ENCODE measurements around the gene KCNAB1. TPM values are rescaled to one million over a fixed set of nuclear protein-coding genes. Genes with fewer than 3 reads are reported as not detected.

Gene KCNAB1
- polyA plus RNA-seq, 1 experiment, result 0.07 TPM

- peak; percentile 32 for DNase-seq (ENCODE audit: low read depth, low spot score)
- ChIA-PET POLR2A (interaction anchor here (0.7 kb wide), 1 partner anchor 1425 kb away, joined by 3 read pairs; no protein-coding TSS in a partner anchor), CTCF (no interaction called here)
- H3K27ac ChIP-seq (ENCODE audit: low read depth, low read length), result peak overlapping the region; percentile 55
- no peak overlapping the region for H3K4me3 ChIP-seq (ENCODE audit: low read depth, low read length)
- no peaks in the 10 kb centered on the region for H3K27me3 ChIP-seq (ENCODE audit: control insufficient read depth, insufficient read depth, low read length)
- no peaks in the 10 kb centered on the region for H3K9me3 ChIP-seq (ENCODE audit: control insufficient read depth, insufficient read depth, low read length)
- TF ChIP-seq, protein P1, sequence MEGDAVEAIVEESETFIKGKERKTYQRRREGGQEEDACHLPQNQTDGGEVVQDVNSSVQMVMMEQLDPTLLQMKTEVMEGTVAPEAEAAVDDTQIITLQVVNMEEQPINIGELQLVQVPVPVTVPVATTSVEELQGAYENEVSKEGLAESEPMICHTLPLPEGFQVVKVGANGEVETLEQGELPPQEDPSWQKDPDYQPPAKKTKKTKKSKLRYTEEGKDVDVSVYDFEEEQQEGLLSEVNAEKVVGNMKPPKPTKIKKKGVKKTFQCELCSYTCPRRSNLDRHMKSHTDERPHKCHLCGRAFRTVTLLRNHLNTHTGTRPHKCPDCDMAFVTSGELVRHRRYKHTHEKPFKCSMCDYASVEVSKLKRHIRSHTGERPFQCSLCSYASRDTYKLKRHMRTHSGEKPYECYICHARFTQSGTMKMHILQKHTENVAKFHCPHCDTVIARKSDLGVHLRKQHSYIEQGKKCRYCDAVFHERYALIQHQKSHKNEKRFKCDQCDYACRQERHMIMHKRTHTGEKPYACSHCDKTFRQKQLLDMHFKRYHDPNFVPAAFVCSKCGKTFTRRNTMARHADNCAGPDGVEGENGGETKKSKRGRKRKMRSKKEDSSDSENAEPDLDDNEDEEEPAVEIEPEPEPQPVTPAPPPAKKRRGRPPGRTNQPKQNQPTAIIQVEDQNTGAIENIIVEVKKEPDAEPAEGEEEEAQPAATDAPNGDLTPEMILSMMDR (IDR thresholded peaks at IDR 0.05; ENCODE audit: low read depth, low read length), result no peak
These were observed 87.7 kb downstream of the KCNAB1 start for GRCh38 chr3:156207802-156208685.

- TF ChIP-seq, protein P1 (IDR thresholded peaks at IDR 0.05; ENCODE audit: low read depth, low read length), result no peak
- CTCF ChIA-PET, result no interaction called here
- Histone ChIP-seq H3K9me3 (ENCODE audit: control insufficient read depth, insufficient read depth, low read length) (no peaks in the 10 kb centered on the region), H3K4me3 (ENCODE audit: low read depth, low read length) (no peak overlapping the region), H3K27ac (ENCODE audit: low read depth, low read length) (no peak overlapping the region), H3K27me3 (ENCODE audit: control insufficient read depth, insufficient read depth, low read length) (no peaks in the 10 kb centered on the region)
- DNase-seq (ENCODE audit: low read depth, low spot score), result no peak
- POLR2A ChIA-PET, result no interaction called here
These were observed 89.4 kb downstream of the KCNAB1 start for GRCh38 chr3:156209631-156210335.

- no peak for DNase-seq (ENCODE audit: low read depth, low spot score)
- no peaks in the 10 kb centered on the region for H3K27me3 ChIP-seq (ENCODE audit: control insufficient read depth, insufficient read depth, low read length)
- POLR2A ChIA-PET, result no interaction called here
- H3K9me3 ChIP-seq (ENCODE audit: control insufficient read depth, insufficient read depth, low read length), result no peaks in the 10 kb centered on the region
- TF ChIP-seq, protein P1 (IDR thresholded peaks at IDR 0.05; ENCODE audit: low read depth, low read length), result no peak
- no peak overlapping the region for H3K4me3 ChIP-seq (ENCODE audit: low read depth, low read length)
- no peak overlapping the region for H3K27ac ChIP-seq (ENCODE audit: low read depth, low read length)
- CTCF ChIA-PET, result no interaction called here
These were observed 91.2 kb downstream of the KCNAB1 start for GRCh38 chr3:156211583-156211982.

- ChIA-PET POLR2A (no interaction called here), CTCF (interaction anchor here (0.8 kb wide), 1 partner anchor 295 kb away, joined by 3 read pairs; no protein-coding TSS in a partner anchor)
- H3K4me3 ChIP-seq (ENCODE audit: low read depth, low read length), result no peak overlapping the region
- H3K9me3 ChIP-seq (ENCODE audit: control insufficient read depth, insufficient read depth, low read length), result no peaks in the 10 kb centered on the region
- H3K27me3 ChIP-seq (ENCODE audit: control insufficient read depth, insufficient read depth, low read length), result no peaks in the 10 kb centered on the region
- TF ChIP-seq, protein P1 (IDR thresholded peaks at IDR 0.05; ENCODE audit: low read depth, low read length), result no peak
- no peak for DNase-seq (ENCODE audit: low read depth, low spot score)
- no peak overlapping the region for H3K27ac ChIP-seq (ENCODE audit: low read depth, low read length)
These were observed 94.3 kb downstream of the KCNAB1 start for GRCh38 chr3:156214676-156215075.

DNA sequence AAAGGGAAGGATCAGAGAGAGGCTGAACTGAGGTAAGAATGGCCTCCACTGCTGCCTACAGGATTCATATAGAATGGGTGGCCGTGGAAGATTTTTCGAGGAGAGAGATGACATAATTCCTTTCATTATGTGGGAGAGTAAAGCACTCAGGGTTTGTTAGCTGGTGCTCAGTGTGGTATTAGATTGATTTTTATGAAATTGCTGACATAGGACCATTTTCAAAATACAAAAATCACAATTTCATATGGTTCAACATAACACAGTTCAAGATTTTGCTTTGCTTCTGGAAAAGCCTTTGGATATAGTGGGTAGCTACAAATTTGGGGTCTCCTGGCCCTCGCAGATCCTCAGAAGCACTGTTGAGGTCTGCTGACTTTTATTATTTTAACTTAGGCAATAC lies 95.4 kb downstream of the KCNAB1 start:
- ChIA-PET POLR2A (no interaction called here), CTCF (no interaction called here)
- TF ChIP-seq, protein P1 (IDR thresholded peaks at IDR 0.05; ENCODE audit: low read depth, low read length), result no peak
- DNase-seq (ENCODE audit: low read depth, low spot score), result no peak
- H3K9me3 ChIP-seq (ENCODE audit: control insufficient read depth, insufficient read depth, low read length), result no peaks in the 10 kb centered on the region
- no peak overlapping the region for H3K4me3 ChIP-seq (ENCODE audit: low read depth, low read length)
- H3K27me3 ChIP-seq (ENCODE audit: control insufficient read depth, insufficient read depth, low read length), result no peaks in the 10 kb centered on the region
- H3K27ac ChIP-seq (ENCODE audit: low read depth, low read length), result no peak overlapping the region

All from AG04450 (cell line).